HG03575 (cell line): ENCODE measurements around the gene VSX1.

Experiments used
- ATAC-seq: cut with Tn5 transposase; IDR thresholded peaks from one replicate; pipeline ENCODE4 v1.9.1; 2021; ENCODE audit not compliant: unreplicated experiment, insufficient number of reproducible peaks, low FRiP score; ENCODE audit errors: extremely low read depth

VSX1 gene

GRCh38 chr20:25056690-25057233, 25.2 kb downstream of the VSX1 start:
- ATAC-seq = no peak

DNA sequence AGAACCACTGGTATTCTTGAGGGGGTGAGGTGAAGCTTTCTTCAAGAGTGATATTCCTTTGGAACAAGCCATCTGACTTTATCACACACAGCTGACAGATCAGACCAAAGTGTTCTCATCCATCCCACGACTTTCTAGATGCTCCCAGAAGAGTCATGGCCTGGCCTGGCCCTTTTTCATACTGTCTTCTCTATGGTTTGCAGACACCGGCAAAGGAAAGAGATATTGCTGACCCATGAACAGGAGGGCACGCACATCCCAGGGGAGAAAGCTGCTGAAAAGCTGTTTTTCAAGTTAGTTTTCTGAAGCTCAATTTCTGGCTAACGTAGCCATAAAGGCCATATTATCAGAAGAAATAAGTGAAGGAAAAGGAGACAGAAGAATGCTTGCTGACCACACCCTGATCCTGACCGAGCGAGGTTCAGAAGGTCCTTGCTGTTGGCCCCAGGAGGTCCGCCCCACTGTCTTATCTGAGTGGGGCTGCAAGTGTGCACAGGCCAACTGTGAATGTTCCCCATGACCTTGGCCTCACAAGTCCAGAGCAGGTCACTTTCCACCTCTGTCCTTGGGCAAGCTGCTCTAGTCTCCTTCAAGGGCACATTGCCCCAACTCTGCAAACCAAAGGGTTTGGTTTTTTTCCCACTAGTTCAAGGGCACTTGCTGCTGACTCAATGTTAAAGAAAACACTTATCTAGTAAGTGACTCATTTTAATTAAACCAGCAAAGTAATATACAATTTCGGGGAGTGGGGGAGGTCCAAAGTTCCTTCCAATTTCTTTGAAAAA, 26.0 kb downstream of the VSX1 start:
- ATAC-seq = no peak

DNA sequence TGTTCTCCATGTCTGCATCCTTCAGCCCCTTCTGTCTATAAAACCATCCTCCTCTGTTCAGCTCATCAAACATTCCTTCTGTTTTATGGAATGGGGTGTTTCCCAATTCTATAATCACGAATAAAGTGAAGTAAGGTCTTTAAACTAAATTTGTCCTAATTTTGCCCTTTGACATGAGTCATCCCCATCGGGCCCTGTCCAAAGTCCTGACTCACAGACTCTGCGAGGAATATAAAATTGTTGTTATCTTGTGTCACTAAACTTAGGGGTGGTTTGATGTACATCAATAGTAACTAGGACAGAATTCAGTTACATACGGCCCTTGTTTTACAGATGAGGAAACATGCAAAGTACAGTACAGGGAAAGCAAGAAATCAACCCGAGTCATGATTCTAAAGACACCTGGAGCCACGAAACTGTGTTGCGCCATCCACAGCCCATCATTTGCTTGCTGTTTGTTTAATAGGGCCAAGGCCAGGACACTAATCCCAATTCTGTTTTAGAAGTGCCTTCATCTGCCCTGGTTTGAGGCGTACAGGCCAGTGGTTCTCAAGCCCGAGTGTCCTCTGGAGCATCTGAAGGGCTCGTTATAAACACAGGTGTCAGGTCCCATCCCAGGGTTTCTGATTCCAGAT, 26.8 kb downstream of the VSX1 start:
- no peak for ATAC-seq

GRCh38 chr20:25054096-25054820, 27.7 kb downstream of the VSX1 start:
- no peak for ATAC-seq

DNA sequence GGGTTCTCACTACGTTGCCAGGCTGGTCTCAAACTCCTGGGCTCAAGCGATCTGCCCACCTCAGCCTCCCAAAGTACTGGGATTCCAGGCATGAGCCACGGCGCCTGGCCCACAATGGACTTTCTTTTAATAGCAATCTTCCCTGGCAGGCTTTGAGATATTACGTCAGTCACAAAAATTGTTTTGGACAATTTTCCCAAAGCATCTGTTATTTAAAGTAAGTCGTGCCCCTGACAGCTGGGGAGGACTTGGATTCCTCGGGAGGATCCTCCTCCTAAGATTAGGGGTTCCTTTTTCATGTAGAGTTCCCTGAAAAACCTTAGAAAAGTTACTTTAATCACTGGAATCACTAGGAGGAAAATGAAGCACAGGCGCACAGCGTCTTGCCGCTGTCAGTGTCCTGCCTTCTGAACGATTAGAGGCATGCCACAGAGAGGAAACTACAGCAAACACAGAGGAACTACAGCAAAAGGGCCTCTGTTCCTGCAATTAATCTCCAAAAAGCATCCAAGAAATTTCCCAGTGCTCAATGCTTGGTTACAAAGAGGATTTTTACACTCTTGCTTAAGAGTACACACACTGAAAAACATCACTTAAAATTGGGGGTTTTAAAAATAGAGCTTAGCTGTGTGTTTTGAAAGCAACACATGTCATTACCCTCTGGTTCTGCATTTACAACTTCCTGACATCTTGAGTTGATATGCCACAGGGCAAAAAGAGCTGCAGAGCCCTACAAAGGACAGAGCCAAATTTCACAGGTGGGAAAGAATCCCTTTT, 28.5 kb downstream of the VSX1 start:
- no peak for ATAC-seq

GRCh38 chr20:25052255-25053194, 29.4 kb downstream of the VSX1 start:
- ATAC-seq = no peak

- ATAC-seq = no peak
Measured at GRCh38 chr20:25051386-25052155, 30.4 kb downstream of the VSX1 start.

DNA sequence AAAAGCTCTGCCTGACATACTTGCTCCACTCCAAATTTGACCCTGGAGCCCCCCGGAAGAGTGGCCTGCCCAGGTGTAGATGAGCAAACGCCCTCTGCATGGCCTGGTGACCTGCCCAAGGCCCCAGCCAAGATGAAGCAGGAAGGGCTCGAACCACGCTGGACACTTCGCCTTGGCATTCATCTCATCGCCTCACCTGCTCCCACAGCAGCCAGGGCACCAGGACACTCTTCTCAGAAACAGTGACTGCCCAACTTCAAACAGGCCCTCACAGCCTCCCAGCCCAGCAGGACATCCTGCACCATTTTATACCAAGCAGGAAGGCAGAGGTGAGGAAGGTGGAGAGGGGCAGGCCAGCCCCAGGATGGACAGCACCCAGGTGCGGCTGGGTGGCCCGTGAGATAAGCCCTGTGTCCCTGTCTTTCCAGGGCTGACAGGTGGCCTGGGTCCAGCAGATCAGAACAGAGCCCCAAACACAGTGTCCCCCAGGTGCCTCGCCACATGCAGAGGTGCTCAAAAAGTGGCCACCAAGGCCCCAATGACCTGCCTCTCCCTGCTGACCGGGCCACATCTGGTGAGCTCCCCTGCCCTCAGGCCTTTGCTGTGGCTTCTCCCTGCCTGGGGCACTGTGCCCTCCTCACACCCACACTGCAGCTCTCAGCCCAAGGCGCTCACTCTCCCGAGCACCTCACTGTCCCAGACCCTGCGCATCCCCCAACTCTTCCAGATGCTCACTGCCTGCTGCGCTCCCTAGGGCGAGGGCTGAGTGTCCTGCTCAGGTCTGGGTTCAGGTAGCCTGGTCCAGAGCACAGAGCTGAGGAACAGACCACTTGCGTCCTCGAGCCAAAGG, 31.2 kb downstream of the VSX1 start:
- no peak for ATAC-seq

GRCh38 chr20:25050082-25050481, 31.9 kb downstream of the VSX1 start:
- no peak for ATAC-seq

DNA sequence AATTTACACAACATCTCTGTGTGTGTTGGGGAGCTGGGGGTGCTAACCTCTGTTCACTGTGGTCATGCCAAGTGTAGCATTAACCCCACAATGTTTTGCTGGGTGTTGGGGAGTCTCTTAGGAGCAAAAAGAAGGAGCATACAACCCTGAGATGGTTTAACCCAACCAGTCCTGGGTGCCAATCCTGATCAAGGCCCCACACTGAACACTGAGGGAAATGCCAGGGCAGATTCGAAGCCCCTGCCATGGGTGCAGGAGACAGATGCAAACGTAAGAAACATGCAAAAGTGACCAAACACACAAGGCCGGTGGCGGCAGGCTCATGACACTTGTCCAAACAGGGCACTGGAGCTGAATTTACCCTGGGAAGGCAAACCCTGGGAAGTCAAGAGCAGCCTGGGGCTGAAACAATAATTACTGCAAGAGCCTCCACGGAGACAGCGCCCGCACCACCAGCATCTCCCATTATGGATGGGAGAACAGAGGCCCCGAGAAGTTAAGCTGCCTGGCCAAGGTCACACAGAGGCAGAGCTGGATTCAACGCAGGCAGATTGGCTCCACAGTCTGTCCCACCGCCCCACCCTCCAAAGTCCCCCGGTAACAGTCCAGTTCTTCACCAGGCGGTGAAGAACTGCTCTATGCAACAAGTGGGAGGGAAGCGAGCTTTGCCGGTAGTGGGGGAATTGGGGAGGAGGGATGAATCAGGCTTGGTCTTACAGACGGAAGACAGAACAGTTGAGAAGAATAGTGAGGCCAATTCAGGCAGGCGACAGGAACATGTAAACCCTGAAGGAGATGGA, 32.5 kb downstream of the VSX1 start:
- ATAC-seq = no peak

DNA sequence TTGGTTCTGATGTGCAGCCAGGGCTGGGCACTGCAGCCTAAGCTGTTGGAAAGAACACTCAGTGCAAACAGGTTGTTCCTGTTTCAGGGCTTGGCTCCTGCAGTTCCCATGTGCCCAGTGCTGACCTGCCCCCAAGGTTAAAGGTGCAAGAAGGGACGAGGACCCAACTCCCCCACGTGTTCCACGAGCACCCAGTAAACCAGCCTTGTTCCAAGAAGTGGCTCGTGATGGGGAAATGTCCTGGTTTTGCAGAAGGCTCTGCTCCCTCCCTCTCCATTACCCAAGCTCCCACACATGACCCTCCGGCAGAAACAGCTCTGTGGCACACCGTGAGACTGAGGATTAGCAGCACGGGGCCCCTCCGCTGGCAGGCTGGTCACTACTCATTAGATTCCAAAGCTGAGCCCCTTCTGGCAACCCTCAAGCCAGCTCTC, 33.4 kb downstream of the VSX1 start:
- ATAC-seq = no peak

DNA sequence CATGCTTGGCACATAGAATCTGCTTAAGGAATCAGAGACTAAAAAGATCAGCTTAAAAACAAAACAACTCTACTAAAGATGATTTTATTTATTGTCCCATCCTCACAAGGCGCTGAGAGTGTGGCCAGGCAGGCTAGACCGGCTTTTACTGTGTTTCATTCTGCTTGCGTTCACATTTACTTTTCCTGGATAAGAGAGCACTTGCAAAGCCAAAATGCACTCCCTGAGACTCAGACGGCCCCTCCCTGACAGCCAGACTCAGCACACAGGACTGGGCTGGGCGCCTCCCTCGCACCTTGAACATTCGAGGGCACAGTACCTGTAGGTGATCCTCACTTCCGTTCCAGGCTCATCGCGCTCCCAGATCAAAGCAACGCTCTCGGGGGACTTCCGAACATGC, 34.2 kb downstream of the VSX1 start:
- ATAC-seq = no peak

- no peak for ATAC-seq
Measured at GRCh38 chr20:25046736-25047666, 34.9 kb downstream of the VSX1 start.

GRCh38 chr20:25046181-25046641, 35.7 kb downstream of the VSX1 start:
- no peak for ATAC-seq

DNA sequence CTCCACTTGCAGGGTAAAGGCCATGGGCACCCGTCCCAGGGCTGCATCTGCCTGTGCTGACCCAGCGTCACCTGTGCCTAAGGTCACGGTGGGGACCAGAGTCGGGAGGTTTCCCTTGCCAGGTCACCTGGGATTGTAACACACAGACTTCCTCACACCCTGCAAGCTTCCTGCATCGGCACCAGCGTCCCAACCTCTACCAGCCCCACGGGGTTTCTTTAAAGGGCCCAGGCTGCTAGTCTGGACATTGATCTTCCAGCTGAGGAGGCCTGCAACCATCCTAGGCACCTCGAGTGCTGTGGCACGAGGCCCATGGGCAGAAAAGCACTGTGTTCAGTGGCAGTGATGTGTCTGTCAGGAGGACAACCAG, 36.6 kb downstream of the VSX1 start:
- no peak for ATAC-seq
